A172 (cell line): ENCODE data around the gene ELOVL4. TPM values are rescaled to one million over a fixed set of nuclear protein-coding genes. Genes with fewer than 3 reads are reported as not detected.

Source experiments
- DNase-seq: peaks from one replicate; pipeline ENCODE4 v3.0.0-alpha.2; 2015; ENCODE audit warnings: low spot score
- total RNA-seq: library from RNA; depleted of rRNA; stranded (reverse); fragments of >200 nt; shearing (Covaris generic); gene quantifications from 2 replicates; pipeline ENCODE4 v1.2.3, GENCODE V29; 2014; rRNA removed

The ELOVL4 gene
- total RNA-seq, 1 experiment from 2014 or later: 3.6 TPM

DNA sequence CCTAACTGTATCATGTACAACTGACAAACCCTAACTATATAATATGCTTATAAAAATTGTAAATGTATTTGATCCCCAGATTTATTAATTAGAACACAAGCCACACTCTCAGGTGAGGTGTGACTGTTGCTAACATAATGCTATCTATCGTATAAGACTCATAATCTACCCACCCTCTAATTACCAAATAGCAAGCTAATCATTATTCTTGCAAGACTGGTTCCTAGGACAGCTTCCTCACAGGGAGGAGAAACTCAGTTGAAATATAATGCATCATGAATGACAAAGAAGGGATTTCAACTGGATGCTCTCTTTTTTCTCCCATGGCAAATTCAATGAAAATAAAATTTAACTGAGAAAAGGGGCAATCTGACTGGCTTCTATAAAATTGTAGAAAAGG lies 35.4 kb downstream of the ELOVL4 start:
- no peak for DNase-seq

DNA sequence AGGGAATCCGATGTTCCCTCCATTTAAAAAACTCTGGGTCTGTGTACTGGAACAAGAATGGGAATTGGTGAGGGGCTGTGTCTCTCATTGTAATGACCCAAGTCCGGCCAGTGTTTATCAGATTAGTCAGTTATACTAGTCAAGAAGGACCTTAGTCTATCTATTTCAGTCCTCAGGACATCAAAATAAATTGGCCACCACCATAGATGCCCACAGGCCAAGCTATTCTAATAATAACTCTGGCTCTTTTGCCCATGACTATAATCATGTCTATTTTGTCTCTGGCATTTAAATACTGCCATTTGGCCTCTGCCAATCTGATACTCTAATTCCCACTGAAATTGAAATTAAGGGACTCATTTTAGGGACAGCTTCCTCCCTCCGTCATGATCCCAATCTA lies 37.8 kb downstream of the ELOVL4 start:
- DNase-seq: no peak

DNA sequence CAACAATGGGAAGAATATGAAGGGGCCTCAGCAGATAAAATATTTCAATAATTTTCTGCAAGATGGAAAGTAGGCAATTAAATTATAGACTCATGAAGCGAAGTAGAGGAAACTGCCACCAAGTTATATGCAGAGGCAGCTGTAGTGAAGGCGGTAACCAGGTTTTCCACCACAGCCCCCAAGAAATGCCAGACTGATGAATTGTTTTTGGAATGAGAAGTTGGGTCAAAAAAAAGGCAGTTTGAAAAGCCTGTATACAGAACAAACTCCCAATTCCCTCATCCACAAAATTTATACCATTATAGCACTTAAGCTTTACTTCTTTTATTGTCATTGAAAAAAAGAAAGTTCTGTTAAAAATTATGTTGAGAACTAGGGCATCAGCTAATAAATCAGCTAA lies 45.3 kb downstream of the ELOVL4 start:
- no peak for DNase-seq

DNA sequence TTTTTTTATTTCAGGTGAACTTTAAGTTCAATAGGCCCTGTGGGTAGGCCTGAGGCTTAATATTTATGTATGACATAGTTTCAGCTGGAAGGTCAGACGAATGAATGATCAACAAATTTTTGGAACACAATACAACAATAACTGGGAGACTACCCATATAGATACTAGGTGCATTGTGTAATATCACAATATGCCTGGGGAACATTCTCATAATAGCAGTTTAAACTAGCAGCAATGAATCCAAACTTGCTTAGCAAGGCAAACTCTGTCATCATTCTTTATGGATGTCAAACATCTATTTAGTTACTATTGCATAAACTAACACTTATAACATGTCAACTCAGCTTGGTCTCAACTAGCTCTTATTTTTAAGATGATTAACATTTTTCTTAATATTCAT lies 49.3 kb downstream of the ELOVL4 start:
- DNase-seq: no peak

DNA sequence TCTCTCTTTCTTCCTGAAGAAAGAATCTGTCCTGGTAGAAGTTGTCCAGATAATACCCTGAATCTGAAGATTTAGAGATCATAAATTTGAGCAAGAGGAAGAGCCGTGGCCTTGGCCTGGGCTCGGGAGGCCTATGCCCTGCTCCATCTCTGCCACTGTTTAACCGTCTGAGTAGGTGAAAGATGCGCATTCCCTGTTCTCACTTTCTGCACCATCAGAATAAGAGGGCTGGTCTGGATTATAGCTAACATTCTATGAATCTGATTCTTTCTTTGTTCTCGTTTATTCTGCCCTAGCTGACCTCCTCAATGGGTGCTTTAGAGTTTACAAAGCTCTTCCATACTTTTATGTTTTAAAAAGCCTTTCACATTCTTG lies 51.3 kb downstream of the ELOVL4 start:
- DNase-seq: no peak

DNA sequence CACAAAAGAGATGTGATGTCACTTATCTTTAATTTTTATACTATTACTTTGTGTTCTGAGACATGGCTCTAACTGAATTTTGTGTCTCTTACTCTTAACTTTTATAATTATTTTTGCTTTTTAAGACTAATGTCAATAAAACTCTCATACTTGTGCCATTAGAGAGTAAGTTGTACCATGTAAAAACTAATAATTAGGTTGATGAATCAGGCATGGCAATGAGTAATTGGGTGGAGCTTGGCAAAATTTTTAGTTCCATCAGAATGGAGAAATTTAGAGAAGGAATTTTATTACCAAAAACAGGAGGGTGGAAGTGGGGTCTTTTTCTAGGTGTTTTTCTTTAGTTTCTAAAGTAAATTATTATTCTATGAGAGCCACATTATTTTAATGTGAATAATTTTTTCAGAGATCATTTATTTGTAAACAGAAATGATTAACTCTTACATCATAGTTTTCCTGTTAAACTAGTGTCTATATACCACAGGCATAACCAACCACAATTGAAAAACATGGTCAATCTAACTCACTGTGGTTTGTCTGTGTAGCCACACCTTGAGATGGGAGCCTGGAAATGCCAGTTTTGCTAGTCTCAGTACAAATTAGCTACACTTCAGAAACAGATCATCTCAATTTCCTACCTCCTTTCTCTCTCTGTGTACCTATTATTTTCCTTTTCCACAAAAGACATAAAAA lies 51.8 kb downstream of the ELOVL4 start:
- DNase-seq: no peak

DNA sequence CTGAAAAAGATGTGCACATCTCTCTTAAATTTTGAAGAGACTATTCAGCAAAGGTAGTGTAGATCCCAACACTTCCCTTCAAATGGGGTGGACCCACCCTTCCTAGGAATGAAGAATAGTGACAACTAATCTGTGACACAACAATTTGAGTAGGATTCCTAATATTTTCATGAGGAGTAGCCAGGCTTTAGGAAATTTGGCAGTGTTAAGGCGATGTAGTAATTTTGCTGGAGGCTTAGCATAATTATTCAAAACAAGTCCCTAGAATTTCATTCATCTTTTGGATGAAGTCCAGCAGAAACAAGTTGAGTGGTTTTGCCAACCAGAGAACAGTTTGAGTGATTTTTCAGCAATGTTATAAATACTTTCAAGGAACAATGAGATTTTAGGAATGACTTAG lies 52.4 kb downstream of the ELOVL4 start:
- DNase-seq: no peak

DNA sequence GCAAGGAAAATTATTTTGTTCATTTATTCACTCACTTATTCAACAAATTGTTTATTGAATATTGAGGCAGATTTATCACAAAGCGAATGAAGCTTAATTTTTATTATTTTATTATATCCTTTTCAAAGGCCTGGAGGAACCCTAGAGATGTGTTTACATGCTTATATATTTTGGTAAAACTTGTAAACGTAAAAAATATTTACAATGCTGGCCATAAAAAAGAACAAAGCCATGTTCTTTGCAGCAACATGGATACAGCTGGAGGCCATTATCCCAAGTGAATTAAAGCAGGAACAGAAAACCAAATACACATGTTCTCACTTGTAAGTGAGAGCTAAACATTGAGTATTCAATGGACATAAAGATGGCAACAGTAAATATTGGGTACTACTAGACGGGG lies 58.8 kb downstream of the ELOVL4 start:
- no peak for DNase-seq

DNA sequence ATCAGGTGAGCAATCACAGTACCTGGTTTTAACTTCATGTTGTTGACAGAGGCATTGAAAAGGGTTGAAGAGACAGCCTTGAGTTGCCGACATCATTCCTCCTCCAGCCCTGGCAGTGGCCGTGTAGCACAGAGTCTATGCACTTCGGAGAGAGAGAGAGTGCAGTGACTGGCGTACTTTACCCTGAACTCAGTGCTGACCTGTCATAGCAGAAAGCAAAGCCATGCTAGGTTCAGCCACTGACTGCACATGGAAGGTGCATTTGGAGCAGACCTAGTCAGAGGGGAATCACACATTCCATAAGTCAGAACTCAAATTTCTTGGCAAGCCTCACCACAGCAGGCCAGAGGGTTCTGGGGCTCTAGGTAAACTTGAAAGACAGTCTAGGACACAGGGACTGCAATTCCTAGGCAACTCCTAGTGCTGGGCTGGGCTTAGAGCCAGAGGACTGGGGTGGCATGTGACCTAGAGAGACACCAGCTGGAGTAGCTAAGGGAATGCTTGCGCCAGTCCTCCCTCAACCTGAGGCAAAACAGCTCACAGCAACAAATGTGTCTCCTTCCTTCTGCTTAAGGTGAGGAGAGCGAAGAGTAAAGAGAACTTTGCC lies 69.1 kb downstream of the ELOVL4 start:
- no peak for DNase-seq

DNA sequence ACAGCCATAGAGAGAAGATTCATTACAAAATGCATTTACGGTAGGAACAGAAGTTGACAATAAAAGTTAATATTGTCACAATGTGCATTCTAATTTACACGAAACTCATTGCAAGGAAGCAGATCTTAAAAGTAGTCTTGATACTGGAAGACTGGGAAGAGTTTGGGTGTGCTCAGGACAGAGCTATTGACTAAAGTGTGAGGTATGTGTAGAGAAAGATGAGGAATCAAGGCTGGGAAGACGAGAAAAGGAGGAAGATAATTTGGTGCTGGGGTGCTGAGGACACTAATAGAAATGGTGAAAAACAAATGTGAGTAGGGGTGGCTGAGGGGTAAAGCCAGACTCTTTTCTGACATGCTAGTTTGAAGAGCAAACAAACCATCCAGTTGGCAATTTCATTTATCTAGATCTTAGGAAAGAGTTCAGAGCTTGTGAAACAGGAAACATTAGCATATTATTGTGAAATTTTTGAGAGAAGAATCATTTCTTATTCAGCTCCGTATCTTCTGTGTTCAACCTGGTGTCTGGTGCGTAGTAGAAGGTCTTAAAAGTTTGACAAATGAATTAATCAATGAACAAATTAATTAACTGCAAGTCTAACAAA lies 72.7 kb downstream of the ELOVL4 start:
- DNase-seq: no peak

DNA sequence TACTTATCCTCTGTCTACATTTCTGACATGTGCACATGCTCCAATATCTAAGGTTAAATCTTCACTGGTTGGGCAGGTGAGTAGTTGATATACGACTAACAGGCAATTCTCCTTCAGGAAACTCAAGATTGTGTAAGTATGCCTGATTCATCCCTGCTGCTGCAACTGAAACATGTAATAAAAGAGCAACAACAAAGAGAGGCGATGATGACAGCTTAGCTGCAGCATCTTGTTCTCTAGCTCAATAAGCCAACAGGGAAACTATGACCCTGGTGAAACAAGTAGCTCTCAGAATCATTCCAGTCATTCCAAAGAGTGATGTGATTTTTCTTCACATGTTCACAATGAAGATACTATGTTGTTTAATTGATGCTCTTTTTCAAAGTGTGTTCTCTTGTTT lies 74.4 kb downstream of the ELOVL4 start:
- no peak for DNase-seq

DNA sequence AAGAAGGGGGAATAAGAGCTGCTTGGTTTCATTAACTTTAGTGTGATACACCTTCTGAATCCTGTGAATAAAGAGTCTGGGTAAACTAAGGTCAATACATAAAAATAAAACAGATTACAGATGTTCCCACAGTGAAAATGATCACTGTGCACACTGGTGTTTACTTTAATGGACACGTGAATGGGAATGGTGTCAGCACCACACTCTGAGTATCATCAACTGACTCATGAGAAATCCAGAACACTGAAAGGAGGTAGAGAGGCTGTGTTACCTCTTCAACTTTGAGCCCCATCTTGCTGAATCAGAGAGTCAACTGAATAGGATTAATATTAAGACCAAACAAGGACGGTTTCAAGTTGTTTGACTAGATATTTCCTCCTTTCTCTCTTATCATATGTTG lies 75.0 kb downstream of the ELOVL4 start:
- DNase-seq: no peak

DNA sequence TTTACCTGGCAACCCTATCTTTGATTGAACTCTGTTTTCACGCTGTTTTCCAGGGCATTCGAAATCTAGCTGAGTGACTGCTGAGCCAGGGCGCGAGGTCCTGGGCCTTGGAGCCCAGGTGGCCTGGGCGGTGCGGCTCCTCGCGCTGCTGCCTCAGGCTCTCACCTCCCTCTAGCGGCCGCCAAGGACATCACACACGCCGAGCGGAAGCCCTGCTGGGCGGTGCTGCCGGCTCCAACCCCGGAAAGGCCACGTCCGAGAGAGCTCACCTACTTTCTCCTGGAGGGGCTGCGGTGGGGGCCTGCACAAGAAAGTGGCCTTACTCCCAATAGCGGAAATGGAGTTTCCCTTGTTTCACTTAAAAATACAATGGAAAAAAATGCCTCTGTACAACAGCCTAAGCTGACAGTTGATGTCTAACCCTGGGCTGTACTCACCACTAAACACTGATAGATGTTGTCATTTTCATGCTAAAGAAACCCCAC lies 77.7 kb downstream of the ELOVL4 start:
- DNase-seq: peak; percentile 62

DNA sequence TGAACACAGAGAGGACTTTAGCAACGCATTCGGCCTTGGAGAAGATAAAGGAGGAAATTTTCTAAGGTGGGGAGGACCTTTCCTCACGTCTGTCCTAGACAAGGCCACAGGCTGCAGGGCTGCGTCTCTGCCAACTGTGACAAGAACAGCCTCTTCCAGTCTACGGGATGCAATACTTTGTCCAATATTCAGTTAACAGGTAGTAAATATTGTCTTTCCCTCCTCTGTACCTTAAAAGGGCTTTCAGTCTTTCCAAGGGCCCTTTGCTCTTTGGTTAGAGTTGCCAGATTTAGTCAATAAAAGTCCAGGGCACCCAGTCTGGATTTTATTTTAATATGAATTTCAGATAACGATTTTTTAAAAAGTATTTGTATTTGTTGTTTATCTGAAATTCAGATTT lies 78.2 kb downstream of the ELOVL4 start:
- DNase-seq: no peak

DNA sequence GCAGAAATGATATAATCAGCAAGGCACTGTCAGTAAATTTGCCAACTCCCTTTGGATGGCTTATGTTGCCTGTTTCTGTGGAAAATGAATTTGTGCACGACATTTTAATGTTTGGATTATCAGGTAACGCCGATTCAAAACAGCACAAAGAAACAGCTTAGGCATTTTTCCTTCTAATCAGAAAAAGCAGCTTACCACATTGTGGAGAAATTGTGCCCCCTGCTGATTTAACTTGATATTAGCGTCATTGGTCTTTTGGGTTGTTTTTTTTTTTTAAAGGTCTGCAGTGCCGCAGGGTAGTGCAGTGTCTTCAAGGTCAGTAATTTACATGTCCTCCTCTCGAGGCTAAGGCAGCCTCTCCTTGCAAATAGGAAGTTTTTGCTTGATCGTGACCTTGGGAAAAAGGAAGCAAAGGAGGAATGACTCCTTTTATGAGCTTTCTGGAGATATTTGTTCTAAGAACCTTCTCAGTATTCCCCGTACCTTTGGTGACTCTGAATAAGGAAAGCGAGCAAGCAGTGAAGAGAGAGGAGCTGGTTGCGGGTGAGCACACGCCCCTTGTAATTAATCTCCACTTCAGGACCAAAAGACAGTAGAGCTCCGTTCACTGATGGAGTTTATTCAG lies 79.1 kb downstream of the ELOVL4 start:
- peak; percentile 68 for DNase-seq

Other genes starting within 250 kb of the ELOVL4 start
- gene TTK, start 57.1 kb upstream of the ELOVL4 start, total RNA-seq: 63.1 and 137 TPM in 2 replicates
- gene BCKDHB, start 159.1 kb upstream of the ELOVL4 start, total RNA-seq: 10.7 and 14.2 TPM in 2 replicates